Measurements from ENCODE around the gene CHMP1A. TPM values are rescaled to one million over a fixed set of nuclear protein-coding genes. Genes with fewer than 3 reads are reported as not detected.
"Not testable (repeated sequence)": the region's sequence is repeated elsewhere in the genome, so short reads cannot be mapped to it uniquely, and the experiment has no call there.

CHMP1A gene
- total and polyA plus RNA-seq, 5 experiments from 2014 or later, result 48.9 to 75.4 (median 58.3) TPM

GRCh38 chr16:89669755-89670154, 12.2 kb upstream of the CHMP1A start:
- ATAC-seq (no peak), DNase-seq (no peak)
- Mint-ChIP-seq H3K27me3 (no peaks in the 10 kb centered on the region), H3K4me3 (no peak overlapping the region), H3K27ac (no peak overlapping the region), H3K9me3 (peaks cover 0 to 1% (median 0%) of the 10 kb centered on the region in 9 donors), H3K36me3 (no peaks in the 10 kb centered on the region), H3K4me1 (peaks cover 0 to 12% (median 5%) of the 10 kb centered on the region in 4 donors)
- POLR2A ChIA-PET, result no interaction called here

- Mint-ChIP-seq H3K27me3 (no peaks in the 10 kb centered on the region), H3K4me1 (peaks cover 0 to 12% (median 5%) of the 10 kb centered on the region in 4 donors), H3K4me3 (peak overlapping the region in 8 of 10 donors; percentile 32 to 76 (median 62)), H3K36me3 (no peaks in the 10 kb centered on the region), H3K9me3 (peaks cover 0 to 1% (median 0%) of the 10 kb centered on the region in 9 donors), H3K27ac (peak overlapping the region in 3 of 10 donors; percentile 27 to 75 (median 47))
- DNase-seq, result no peak
- no peak for ATAC-seq
- POLR2A ChIA-PET, result no interaction called here
Measured at GRCh38 chr16:89668790-89669158, 11.3 kb upstream of the CHMP1A start.

GRCh38 chr16:89667633-89668032, 10.1 kb upstream of the CHMP1A start:
- H3K36me3 Mint-ChIP-seq, result peaks cover 0 to 5% (median 2%) of the 10 kb centered on the region in 3 donors
- POLR2A ChIA-PET, result interaction anchor here (0.6 kb wide), 1 partner anchor 14 kb away, joined by 4 read pairs; no protein-coding TSS in a partner anchor
- H3K9me3 Mint-ChIP-seq, result peaks cover 0 to 1% (median 0%) of the 10 kb centered on the region in 9 donors
- peak overlapping the region in 2 of 10 donors; percentile 51 to 62 for H3K4me3 Mint-ChIP-seq
- ATAC-seq, result no peak
- no peaks in the 10 kb centered on the region for H3K27me3 Mint-ChIP-seq
- H3K4me1 Mint-ChIP-seq, result peaks cover 0 to 12% (median 5%) of the 10 kb centered on the region in 4 donors
- no peak for DNase-seq
- H3K27ac Mint-ChIP-seq, result no peak overlapping the region

- not testable (repeated sequence) for ATAC-seq, H3K27me3 Mint-ChIP-seq, H3K27ac Mint-ChIP-seq, H3K4me3 Mint-ChIP-seq, DNase-seq, H3K36me3 Mint-ChIP-seq, H3K9me3 Mint-ChIP-seq
- peaks cover 0 to 12% (median 5%) of the 10 kb centered on the region in 4 donors for H3K4me1 Mint-ChIP-seq
- POLR2A ChIA-PET, result interaction anchor here (0.6 kb wide), 1 partner anchor 14 kb away, joined by 4 read pairs; no protein-coding TSS in a partner anchor
Measured at GRCh38 chr16:89667000-89667399, 9.5 kb upstream of the CHMP1A start.

- ATAC-seq, H3K4me3 Mint-ChIP-seq, H3K27ac Mint-ChIP-seq, POLR2A ChIA-PET, DNase-seq, H3K9me3 Mint-ChIP-seq, H3K27me3 Mint-ChIP-seq: not testable (repeated sequence)
- Mint-ChIP-seq H3K4me1 (peaks cover 2 to 18% (median 8%) of the 10 kb centered on the region in 4 donors), H3K36me3 (peaks cover 0 to 14% (median 2%) of the 10 kb centered on the region in 3 donors)
Measured at GRCh38 chr16:89664238-89664637, 6.7 kb upstream of the CHMP1A start.

- Mint-ChIP-seq H3K9me3 (no peaks in the 10 kb centered on the region), H3K27ac (peak overlapping the region in 1 of 10 donors; percentile 30), H3K27me3 (no peaks in the 10 kb centered on the region), H3K36me3 (peaks cover 0 to 15% (median 2%) of the 10 kb centered on the region in 3 donors), H3K4me3 (peak overlapping the region in 1 of 10 donors; percentile 16), H3K4me1 (peaks cover 7 to 25% (median 18%) of the 10 kb centered on the region in 4 donors)
- ATAC-seq (no peak), DNase-seq (no peak)
- POLR2A ChIA-PET, result no interaction called here
Measured at GRCh38 chr16:89661215-89661614, 3.7 kb upstream of the CHMP1A start.

GRCh38 chr16:89660146-89660545, 2.6 kb upstream of the CHMP1A start:
- peaks cover 9 to 31% (median 25%) of the 10 kb centered on the region in 4 donors for H3K4me1 Mint-ChIP-seq
- ATAC-seq (no peak), DNase-seq (no peak)
- POLR2A ChIA-PET, result no interaction called here
- H3K9me3 Mint-ChIP-seq, result no peaks in the 10 kb centered on the region
- H3K4me3 Mint-ChIP-seq, result peak overlapping the region in 3 of 10 donors; percentile 14 to 38 (median 24)
- H3K36me3 Mint-ChIP-seq, result peaks cover 0 to 22% (median 2%) of the 10 kb centered on the region in 3 donors
- no peaks in the 10 kb centered on the region for H3K27me3 Mint-ChIP-seq
- H3K27ac Mint-ChIP-seq, result peak overlapping the region in 1 of 10 donors; percentile 20

- peak overlapping the region; percentile 63 to 91 (median 84) for H3K27ac Mint-ChIP-seq
- no peaks in the 10 kb centered on the region for H3K27me3 Mint-ChIP-seq
- H3K4me1 Mint-ChIP-seq, result peaks cover 11 to 43% (median 30%) of the 10 kb centered on the region in 4 donors
- DNase-seq, result no peak
- peaks cover 0 to 21% (median 0%) of the 10 kb centered on the region in 3 donors for H3K36me3 Mint-ChIP-seq
- no peak for ATAC-seq
- POLR2A ChIA-PET, result interaction anchor here (0.6 to 2.6 kb wide), 3 partner anchors 28 to 267 kb away, joined by 4 to 12 read pairs (median 12); partner anchors contain the start of genes CDK10 and SPATA2L
- H3K4me3 Mint-ChIP-seq, result peak overlapping the region; percentile 79 to 88 (median 86)
- no peaks in the 10 kb centered on the region for H3K9me3 Mint-ChIP-seq
Measured at GRCh38 chr16:89658221-89658879, 842 bp upstream of the CHMP1A start.

- DNase-seq, result no peak
- POLR2A ChIA-PET, result interaction anchor here (0.6 to 2.6 kb wide), 4 partner anchors 30 to 217 kb away, joined by 3 to 12 read pairs (median 8); partner anchors contain the start of genes CDK10, SPATA2L and TCF25
- Mint-ChIP-seq H3K36me3 (peaks cover 0 to 25% (median 0%) of the 10 kb centered on the region in 3 donors), H3K27me3 (no peaks in the 10 kb centered on the region), H3K4me3 (peak overlapping the region; percentile 72 to 88 (median 79)), H3K9me3 (no peaks in the 10 kb centered on the region), H3K27ac (peak overlapping the region; percentile 60 to 90 (median 80)), H3K4me1 (peaks cover 11 to 46% (median 32%) of the 10 kb centered on the region in 4 donors)
- ATAC-seq, result no peak
Measured at GRCh38 chr16:89656435-89657121, 930 bp downstream of the CHMP1A start.

- H3K27ac Mint-ChIP-seq, result peak overlapping the region in 5 of 10 donors; percentile 39 to 85 (median 81)
- H3K4me3 Mint-ChIP-seq, result peak overlapping the region in 7 of 10 donors; percentile 40 to 82 (median 77)
- ATAC-seq (no peak), DNase-seq (no peak)
- H3K36me3 Mint-ChIP-seq, result peaks cover 0 to 29% (median 0%) of the 10 kb centered on the region in 3 donors
- no peaks in the 10 kb centered on the region for H3K9me3 Mint-ChIP-seq
- no peaks in the 10 kb centered on the region for H3K27me3 Mint-ChIP-seq
- POLR2A ChIA-PET, result no interaction called here
- peaks cover 11 to 45% (median 28%) of the 10 kb centered on the region in 4 donors for H3K4me1 Mint-ChIP-seq
Measured at GRCh38 chr16:89655062-89655643, 2.4 kb downstream of the CHMP1A start.

- DNase-seq (no peak), ATAC-seq (no peak)
- H3K27me3 Mint-ChIP-seq, result no peaks in the 10 kb centered on the region
- peak overlapping the region in 4 of 10 donors; percentile 7 to 70 (median 19) for H3K4me3 Mint-ChIP-seq
- peaks cover 13 to 40% (median 27%) of the 10 kb centered on the region in 4 donors for H3K4me1 Mint-ChIP-seq
- POLR2A ChIA-PET, result interaction anchor here (0.7 kb wide), 1 partner anchor 1017 kb away, joined by 8 read pairs; no protein-coding TSS in a partner anchor
- H3K27ac Mint-ChIP-seq, result peak overlapping the region in 5 of 10 donors; percentile 19 to 80 (median 72)
- peaks cover 0 to 41% (median 0%) of the 10 kb centered on the region in 3 donors for H3K36me3 Mint-ChIP-seq
- no peaks in the 10 kb centered on the region for H3K9me3 Mint-ChIP-seq
Measured at GRCh38 chr16:89653656-89654295, 3.7 kb downstream of the CHMP1A start.

GRCh38 chr16:89651584-89651983, 5.9 kb downstream of the CHMP1A start:
- H3K4me3 Mint-ChIP-seq, result no peak overlapping the region

More at GRCh38 chr16:89651584-89651983, 5.9 kb downstream of the CHMP1A start:
- H3K9me3 Mint-ChIP-seq, result no peaks in the 10 kb centered on the region
- peaks cover 4 to 30% (median 18%) of the 10 kb centered on the region in 4 donors for H3K4me1 Mint-ChIP-seq
- POLR2A ChIA-PET, result no interaction called here
- H3K27ac Mint-ChIP-seq, result no peak overlapping the region
- H3K27me3 Mint-ChIP-seq, result no peaks in the 10 kb centered on the region
- DNase-seq (no peak), ATAC-seq (no peak)
- peaks cover 0 to 49% (median 0%) of the 10 kb centered on the region in 3 donors for H3K36me3 Mint-ChIP-seq

All from naive thymus-derived CD8-positive, alpha-beta T cell (primary cell).